Calu3 (cell line): ENCODE results near the gene EXOG. TPM values are rescaled to one million over a fixed set of nuclear protein-coding genes. Genes with fewer than 3 reads are reported as not detected.

Source experiments
- BruUV-seq: library from RNA; stranded (reverse); fragments of 400-500 nt; replicated peaks from 2 replicates; lab custom pipeline; 2021; lab: Mats Ljungman, UMichigan
- CTCF ChIA-PET: fragments of 300-600 bp; sonication (Branson Sonifier 250); formaldehyde crosslinking; loops from one replicate; lab custom pipeline; 2022; ENCODE audit warnings: antibody characterized with exemption; lab: Charles Lee
- DNase-seq: peaks from one replicate; pipeline ENCODE4 v3.0.0; 2022
- H3K27ac Mint-ChIP-seq: one replicate; pipeline ENCODE4 v1.8.0; 2022; ENCODE audit warnings: mixed read lengths; ENCODE audit not compliant: unreplicated experiment
- H3K27me3 Mint-ChIP-seq: one replicate; pipeline ENCODE4 v1.8.0; 2022; ENCODE audit warnings: mixed read lengths; ENCODE audit not compliant: unreplicated experiment
- H3K36me3 Mint-ChIP-seq: one replicate; pipeline ENCODE4 v1.8.0; 2022; ENCODE audit warnings: mild to moderate bottlenecking, moderate library complexity, mixed read lengths; ENCODE audit not compliant: insufficient read depth, unreplicated experiment
- H3K4me1 Mint-ChIP-seq: one replicate; pipeline ENCODE4 v1.8.0; 2022; ENCODE audit warnings: mild to moderate bottlenecking, low read depth, mixed read lengths; ENCODE audit not compliant: unreplicated experiment
- H3K4me3 Mint-ChIP-seq: one replicate; pipeline ENCODE4 v1.8.0; 2022; ENCODE audit warnings: mild to moderate bottlenecking, low read depth, moderate library complexity, mixed read lengths; ENCODE audit not compliant: unreplicated experiment
- H3K9me3 Mint-ChIP-seq: one replicate; pipeline ENCODE4 v1.8.0; 2022; ENCODE audit warnings: low read depth, mixed read lengths; ENCODE audit not compliant: unreplicated experiment
- intact Hi-C: fragments of 100-400 bp; cut with micrococcal nuclease; formaldehyde crosslinking; loops from one replicate; pipeline ENCODE4 v1.10.0; 2022; ENCODE audit not compliant: unreplicated experiment
- total RNA-seq: library from RNA; stranded (reverse); gene quantifications from 2 replicates; pipeline ENCODE4 v1.2.3, GENCODE V29; 2022
- TF ChIP-seq, protein P1 (sequence below): fragments of 200-600 bp; IDR thresholded peaks from one replicate; pipeline ENCODE4 v1.8.0; 2022; ENCODE audit warnings: antibody characterized with exemption; ENCODE audit not compliant: unreplicated experiment

The EXOG gene
- total RNA-seq, 1 experiment from 2014 or later, result 13.2 TPM

GRCh38 chr3:38478901-38479300 is 17.2 kb upstream of the EXOG start:
- CTCF ChIA-PET, result interaction anchor here (0.5 kb wide), 1 partner anchor 758 kb away, joined by 4 read pairs; no protein-coding TSS in a partner anchor
- Mint-ChIP-seq H3K27me3 (no peaks in the 10 kb centered on the region), H3K36me3 (peaks cover 4% of the 10 kb centered on the region), H3K4me3 (no peak overlapping the region), H3K27ac (no peak overlapping the region), H3K4me1 (no peaks in the 10 kb centered on the region), H3K9me3 (no peaks in the 10 kb centered on the region)
- no TSS peak for BruUV-seq
- intact Hi-C loops, result no loop called here
- TF ChIP-seq, protein P1, sequence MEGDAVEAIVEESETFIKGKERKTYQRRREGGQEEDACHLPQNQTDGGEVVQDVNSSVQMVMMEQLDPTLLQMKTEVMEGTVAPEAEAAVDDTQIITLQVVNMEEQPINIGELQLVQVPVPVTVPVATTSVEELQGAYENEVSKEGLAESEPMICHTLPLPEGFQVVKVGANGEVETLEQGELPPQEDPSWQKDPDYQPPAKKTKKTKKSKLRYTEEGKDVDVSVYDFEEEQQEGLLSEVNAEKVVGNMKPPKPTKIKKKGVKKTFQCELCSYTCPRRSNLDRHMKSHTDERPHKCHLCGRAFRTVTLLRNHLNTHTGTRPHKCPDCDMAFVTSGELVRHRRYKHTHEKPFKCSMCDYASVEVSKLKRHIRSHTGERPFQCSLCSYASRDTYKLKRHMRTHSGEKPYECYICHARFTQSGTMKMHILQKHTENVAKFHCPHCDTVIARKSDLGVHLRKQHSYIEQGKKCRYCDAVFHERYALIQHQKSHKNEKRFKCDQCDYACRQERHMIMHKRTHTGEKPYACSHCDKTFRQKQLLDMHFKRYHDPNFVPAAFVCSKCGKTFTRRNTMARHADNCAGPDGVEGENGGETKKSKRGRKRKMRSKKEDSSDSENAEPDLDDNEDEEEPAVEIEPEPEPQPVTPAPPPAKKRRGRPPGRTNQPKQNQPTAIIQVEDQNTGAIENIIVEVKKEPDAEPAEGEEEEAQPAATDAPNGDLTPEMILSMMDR, result no peak
- no peak for DNase-seq

- H3K9me3 Mint-ChIP-seq, result no peaks in the 10 kb centered on the region
- intact Hi-C loops, result loop anchor here (5.0 kb wide), 1 partner anchor 132 kb away; the partner anchor contains the start of gene XYLB
- TF ChIP-seq, protein P1, result peak; percentile 46
- CTCF ChIA-PET, result interaction anchor here (1.1 to 1.5 kb wide), 2 partner anchors 28 to 133 kb away, joined by 3 to 12 read pairs; partner anchors contain the start of gene XYLB
- H3K27ac Mint-ChIP-seq, result no peak overlapping the region
- no peaks in the 10 kb centered on the region for H3K27me3 Mint-ChIP-seq
- peaks cover 4% of the 10 kb centered on the region for H3K36me3 Mint-ChIP-seq
- DNase-seq, result peak; percentile 66
- no peak overlapping the region for H3K4me3 Mint-ChIP-seq
- no TSS peak for BruUV-seq
- H3K4me1 Mint-ChIP-seq, result no peaks in the 10 kb centered on the region
Measured at GRCh38 chr3:38479431-38480092, 16.6 kb upstream of the EXOG start.

GRCh38 chr3:38480093-38480445 is 16.1 kb upstream of the EXOG start:
- no TSS peak for BruUV-seq
- Mint-ChIP-seq H3K4me1 (no peaks in the 10 kb centered on the region), H3K27me3 (no peaks in the 10 kb centered on the region), H3K36me3 (peaks cover 4% of the 10 kb centered on the region), H3K9me3 (no peaks in the 10 kb centered on the region), H3K27ac (no peak overlapping the region), H3K4me3 (no peak overlapping the region)
- intact Hi-C loops, result loop anchor here (5.0 kb wide), 1 partner anchor 133 kb away; the partner anchor contains the start of gene XYLB
- TF ChIP-seq, protein P1, result no peak
- CTCF ChIA-PET, result interaction anchor here (1.1 to 1.5 kb wide), 2 partner anchors 28 to 134 kb away, joined by 3 to 12 read pairs; partner anchors contain the start of gene XYLB
- no peak for DNase-seq

GRCh38 chr3:38480930-38481329 is 15.2 kb upstream of the EXOG start:
- CTCF ChIA-PET, result interaction anchor here (1.5 kb wide), 1 partner anchor 27 kb away, joined by 3 read pairs; no protein-coding TSS in a partner anchor
- Mint-ChIP-seq H3K27me3 (no peaks in the 10 kb centered on the region), H3K36me3 (peaks cover 4% of the 10 kb centered on the region), H3K4me3 (no peak overlapping the region), H3K9me3 (no peaks in the 10 kb centered on the region), H3K4me1 (no peaks in the 10 kb centered on the region), H3K27ac (no peak overlapping the region)
- intact Hi-C loops, result loop anchor here (5.0 kb wide), 1 partner anchor 134 kb away; the partner anchor contains the start of gene XYLB
- DNase-seq, result no peak
- BruUV-seq, result no TSS peak
- TF ChIP-seq, protein P1, result no peak
